Ishikawa (cell line): Measurements from ENCODE around the gene CDR2.
A peak's percentile ranks its signal among the peaks of the same experiment; 100 is the strongest.

Experiments
- REST ChIP-seq: IDR thresholded peaks from 2 replicates; pipeline ENCODE4 v1.6.1; 2012; ENCODE audit warnings: low read depth, mild to moderate bottlenecking
- ZBTB7A ChIP-seq: IDR thresholded peaks from 2 replicates; pipeline ENCODE4 v1.6.1; 2012; ENCODE audit warnings: low read depth

The CDR2 gene

GRCh38 chr16:22296225-22297113 lies 78.0 kb downstream of the CDR2 start:
- TF ChIP-seq REST, result no peak
- TF ChIP-seq ZBTB7A, result 0 out of 2 replicates have a peak, but pooled peaks have one; percentile 76
